ENCODE measurements around the gene ASB4. TPM values are rescaled to one million over a fixed set of nuclear protein-coding genes. Genes with fewer than 3 reads are reported as not detected.
"Not testable (repeated sequence)": the region's sequence is repeated elsewhere in the genome, so short reads cannot be mapped to it uniquely, and the experiment has no call there.

Gene ASB4
- not detected for total RNA-seq

DNA sequence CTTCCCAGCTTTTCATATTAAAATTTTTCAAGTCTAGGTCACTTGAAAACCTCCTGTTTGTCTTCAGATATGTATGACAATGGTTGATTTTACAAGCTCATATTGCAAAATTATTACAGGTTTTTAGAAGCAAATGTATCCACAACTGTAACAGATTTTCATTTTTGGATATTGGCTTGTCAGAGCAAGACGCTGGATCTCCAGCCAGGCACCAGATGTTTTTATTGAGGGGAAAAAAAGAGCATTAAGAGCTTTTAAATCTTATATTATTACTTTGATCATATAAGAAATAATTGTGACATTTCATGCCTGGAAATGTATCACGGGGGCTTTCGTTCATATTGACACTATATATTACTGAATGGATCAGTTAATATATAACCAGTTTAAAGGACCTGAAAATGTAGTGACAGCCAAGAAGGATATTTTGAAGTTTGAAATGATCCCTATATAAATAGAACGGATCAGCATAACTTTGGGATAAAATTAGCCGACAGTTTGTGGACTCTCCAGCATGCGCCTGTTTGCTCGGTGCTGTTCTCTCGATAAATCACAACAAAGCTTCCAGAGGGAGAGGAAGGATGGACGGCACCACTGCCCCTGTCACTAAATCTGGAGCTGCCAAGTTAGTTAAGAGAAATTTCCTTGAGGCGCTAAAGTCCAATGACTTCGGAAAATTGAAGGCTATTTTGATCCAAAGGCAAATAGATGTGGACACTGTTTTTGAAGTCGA is at the start of gene ASB4:
TSS of gene ASB4 (plus strand) at position 553 of the 733 bp plus-strand sequence. CDS start at position 582, 29 bp downstream.
- Mint-ChIP-seq H3K9me3 (ENCODE audit: low read depth) (no peaks in the 10 kb centered on the region), H3K27me3 (peaks cover 19% of the 10 kb centered on the region), H3K27ac (no peak within 1 kb of the TSS), H3K4me3 (no peak within 1 kb of the TSS), H3K4me1 (peaks cover under 1% of the 10 kb centered on the region), H3K36me3 (no peaks in the 10 kb centered on the region)
- ATAC-seq (no peak), DNase-seq (no peak)
- CTCF ChIA-PET: interaction anchor here (3.6 kb wide), 1 partner anchor 8 kb away, joined by 19 read pairs; no protein-coding TSS in a partner anchor

GRCh38 chr7:95436407-95436806 is 49.3 kb upstream of the ASB4 start:
- H3K4me3 Mint-ChIP-seq: no peak overlapping the region
- DNase-seq: no peak
- CTCF ChIA-PET: interaction anchor here (1.0 to 1.4 kb wide), 3 partner anchors 40 to 45 kb away, joined by 3 read pairs; partner anchors contain the start of gene PON3
- peaks cover 19% of the 10 kb centered on the region for H3K4me1 Mint-ChIP-seq
- peaks cover 5% of the 10 kb centered on the region for H3K27me3 Mint-ChIP-seq
- peaks cover 4% of the 10 kb centered on the region for H3K36me3 Mint-ChIP-seq
- no peak for ATAC-seq
- H3K9me3 Mint-ChIP-seq (ENCODE audit: low read depth): no peaks in the 10 kb centered on the region
- no peak overlapping the region for H3K27ac Mint-ChIP-seq

GRCh38 chr7:95440394-95441038 is 45.2 kb upstream of the ASB4 start:
- H3K36me3 Mint-ChIP-seq: no peaks in the 10 kb centered on the region
- H3K4me1 Mint-ChIP-seq: peaks cover 9% of the 10 kb centered on the region
- H3K27me3 Mint-ChIP-seq: peaks cover 5% of the 10 kb centered on the region
- DNase-seq (no peak), ATAC-seq (no peak)
- CTCF ChIA-PET: no interaction called here
- no peak overlapping the region for H3K4me3 Mint-ChIP-seq
- H3K9me3 Mint-ChIP-seq (ENCODE audit: low read depth): no peaks in the 10 kb centered on the region
- H3K27ac Mint-ChIP-seq: no peak overlapping the region

DNA sequence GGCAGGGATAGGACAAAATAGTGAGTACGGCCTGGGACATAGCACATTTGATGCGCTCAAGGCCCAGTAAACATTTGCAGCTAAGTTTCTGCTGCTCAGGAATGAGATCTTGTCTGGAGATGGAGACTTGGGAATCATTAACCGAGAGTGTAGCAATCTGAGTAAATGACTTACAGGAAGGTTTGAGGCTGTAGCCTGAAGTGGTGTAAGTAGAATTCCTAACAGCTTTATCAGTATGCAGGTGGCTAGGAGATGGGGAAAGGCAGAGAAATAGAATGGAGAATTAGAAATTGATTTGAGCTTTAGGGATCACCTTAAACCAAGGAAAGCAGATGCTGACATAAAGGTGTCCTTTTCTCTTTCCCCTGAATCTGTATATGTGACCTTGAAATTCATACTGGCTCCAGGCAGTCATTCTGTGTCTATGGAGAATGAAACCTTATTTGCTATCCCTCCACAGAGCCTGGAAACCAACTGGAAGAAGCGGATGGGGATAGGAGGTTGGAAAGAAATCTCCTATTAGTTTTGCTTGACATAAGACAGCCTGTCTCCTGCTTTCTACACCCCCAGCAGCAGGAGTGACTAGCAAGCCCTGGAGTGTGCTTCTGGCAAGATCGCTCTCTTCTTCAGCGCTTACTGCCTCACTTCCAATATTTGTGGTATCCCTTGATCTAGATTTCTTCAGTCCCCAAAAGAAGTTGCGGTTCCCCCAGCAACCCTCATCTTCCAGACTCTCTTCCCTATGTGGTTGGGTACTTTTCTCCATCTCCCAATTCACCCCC is 44.5 kb upstream of the ASB4 start:
- Mint-ChIP-seq H3K27me3 (peaks cover 5% of the 10 kb centered on the region), H3K4me1 (peaks cover 6% of the 10 kb centered on the region), H3K4me3 (no peak overlapping the region), H3K36me3 (no peaks in the 10 kb centered on the region), H3K27ac (no peak overlapping the region), H3K9me3 (ENCODE audit: low read depth) (no peaks in the 10 kb centered on the region)
- no peak for DNase-seq
- CTCF ChIA-PET: no interaction called here
- ATAC-seq: no peak

DNA sequence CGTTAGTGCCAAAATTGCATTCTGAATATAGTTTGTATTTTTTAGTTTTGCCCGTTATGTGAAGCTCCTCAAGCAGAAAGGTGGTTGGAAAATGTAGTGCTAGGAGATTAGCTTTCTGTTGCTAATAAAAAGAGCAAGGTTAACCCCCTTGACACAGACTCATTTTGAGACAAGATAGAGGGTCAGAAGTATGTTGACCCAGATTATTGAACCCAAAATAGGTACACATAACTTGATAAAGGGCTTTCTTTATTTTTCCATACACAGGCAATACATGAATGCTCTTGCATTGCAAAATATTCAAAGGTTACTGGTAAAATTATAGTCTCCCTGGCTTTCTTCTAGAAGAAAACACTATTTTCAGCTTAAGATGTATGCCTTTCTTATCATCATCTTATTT is 40.9 kb upstream of the ASB4 start:
- DNase-seq (no peak), ATAC-seq (no peak)
- Mint-ChIP-seq H3K4me1 (no peaks in the 10 kb centered on the region), H3K27ac (no peak overlapping the region), H3K4me3 (no peak overlapping the region), H3K9me3 (ENCODE audit: low read depth) (no peaks in the 10 kb centered on the region), H3K36me3 (no peaks in the 10 kb centered on the region), H3K27me3 (peaks cover 5% of the 10 kb centered on the region)
- CTCF ChIA-PET: interaction anchor here (1.2 to 2.1 kb wide), 3 partner anchors 8 to 67 kb away, joined by 3 to 6 read pairs (median 5); no protein-coding TSS in a partner anchor

DNA sequence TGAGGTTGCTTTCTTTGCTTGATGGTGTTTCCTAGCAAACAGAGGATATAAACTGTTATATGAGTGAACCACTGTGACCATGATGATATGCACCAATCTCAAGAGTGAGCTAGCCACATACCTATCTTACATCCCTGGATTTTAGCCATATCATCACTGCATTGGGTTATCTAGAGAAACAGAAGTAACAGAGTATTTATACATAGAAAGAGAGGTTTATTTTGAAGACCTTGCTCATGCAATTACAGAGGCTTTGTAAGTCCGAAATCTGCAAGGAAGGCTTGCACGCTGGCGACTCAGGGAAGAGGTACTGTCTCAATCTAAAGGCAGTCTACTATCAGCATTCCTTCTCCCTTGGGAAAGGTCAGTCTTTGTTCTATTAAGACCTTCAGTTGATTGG is 39.1 kb upstream of the ASB4 start:
- CTCF ChIA-PET: no interaction called here
- no peak overlapping the region for H3K4me3 Mint-ChIP-seq
- no peak overlapping the region for H3K27ac Mint-ChIP-seq
- peaks cover under 1% of the 10 kb centered on the region for H3K27me3 Mint-ChIP-seq
- no peaks in the 10 kb centered on the region for H3K36me3 Mint-ChIP-seq
- DNase-seq: no peak
- H3K9me3 Mint-ChIP-seq (ENCODE audit: low read depth): no peaks in the 10 kb centered on the region
- ATAC-seq: no peak
- no peaks in the 10 kb centered on the region for H3K4me1 Mint-ChIP-seq

DNA sequence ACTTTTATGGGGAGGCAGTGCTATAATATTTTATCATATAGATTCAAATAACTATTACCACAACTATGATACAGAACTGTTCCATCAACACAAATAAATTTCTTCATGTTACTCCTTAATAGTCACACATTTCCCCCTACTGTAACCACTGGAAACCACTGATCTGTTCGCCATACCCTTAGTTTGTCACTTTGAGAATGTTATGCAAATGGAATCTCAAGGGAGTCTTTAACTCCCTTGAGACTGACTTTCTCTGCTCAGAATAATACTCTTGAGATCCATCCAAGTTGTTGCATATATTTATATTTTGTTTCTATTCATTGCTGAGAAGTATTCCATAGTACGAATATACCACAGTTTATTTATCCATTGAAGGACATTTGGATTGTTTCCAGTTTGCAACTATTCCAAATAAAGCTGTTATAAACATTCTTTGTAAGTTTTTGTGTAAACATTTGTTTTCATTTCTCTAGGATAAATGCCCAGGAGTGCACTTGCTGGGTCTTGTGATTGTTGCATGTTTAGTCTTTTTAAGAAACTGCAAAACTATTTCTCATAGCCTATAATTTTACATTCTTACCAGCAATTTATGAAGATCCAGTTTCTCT is 31.2 kb upstream of the ASB4 start:
- Mint-ChIP-seq H3K27me3 (peaks cover 24% of the 10 kb centered on the region), H3K27ac (no peak overlapping the region), H3K36me3 (no peaks in the 10 kb centered on the region), H3K4me1 (no peaks in the 10 kb centered on the region), H3K4me3 (no peak overlapping the region), H3K9me3 (ENCODE audit: low read depth) (peaks cover 2% of the 10 kb centered on the region)
- no peak for ATAC-seq
- CTCF ChIA-PET: interaction anchor here (0.6 to 0.8 kb wide), 2 partner anchors 19 to 22 kb away, joined by 3 read pairs; no protein-coding TSS in a partner anchor
- no peak for DNase-seq

GRCh38 chr7:95457947-95458346 is 27.8 kb upstream of the ASB4 start:
- Mint-ChIP-seq H3K4me3 (no peak overlapping the region), H3K27ac (no peak overlapping the region), H3K9me3 (ENCODE audit: low read depth) (peaks cover 10% of the 10 kb centered on the region), H3K4me1 (no peaks in the 10 kb centered on the region), H3K27me3 (peaks cover 24% of the 10 kb centered on the region), H3K36me3 (peaks cover 4% of the 10 kb centered on the region)
- DNase-seq: no peak
- CTCF ChIA-PET: no interaction called here
- no peak for ATAC-seq

- H3K27ac Mint-ChIP-seq, ATAC-seq, DNase-seq, H3K4me1 Mint-ChIP-seq, CTCF ChIA-PET, H3K4me3 Mint-ChIP-seq, H3K36me3 Mint-ChIP-seq: not testable (repeated sequence)
- peaks cover 10% of the 10 kb centered on the region for H3K9me3 Mint-ChIP-seq (ENCODE audit: low read depth)
- H3K27me3 Mint-ChIP-seq: peaks cover 22% of the 10 kb centered on the region
Observed at GRCh38 chr7:95460653-95461052, 25.1 kb upstream of the ASB4 start.

- Mint-ChIP-seq H3K36me3 (peaks cover 1% of the 10 kb centered on the region), H3K27me3 (no peaks in the 10 kb centered on the region), H3K27ac (no peak overlapping the region), H3K9me3 (ENCODE audit: low read depth) (no peaks in the 10 kb centered on the region), H3K4me3 (no peak overlapping the region), H3K4me1 (peaks cover 9% of the 10 kb centered on the region)
- CTCF ChIA-PET: interaction anchor here (3.3 kb wide), 1 partner anchor 8 kb away, joined by 17 read pairs; no protein-coding TSS in a partner anchor
- ATAC-seq (no peak), DNase-seq (no peak)
Observed at GRCh38 chr7:95467912-95468607, 17.7 kb upstream of the ASB4 start.

- no peak overlapping the region for H3K4me3 Mint-ChIP-seq
- no peaks in the 10 kb centered on the region for H3K9me3 Mint-ChIP-seq (ENCODE audit: low read depth)
- CTCF ChIA-PET: no interaction called here
- DNase-seq (no peak), ATAC-seq (no peak)
- H3K27me3 Mint-ChIP-seq: peaks cover 3% of the 10 kb centered on the region
- H3K4me1 Mint-ChIP-seq: peaks cover 9% of the 10 kb centered on the region
- no peaks in the 10 kb centered on the region for H3K36me3 Mint-ChIP-seq
- H3K27ac Mint-ChIP-seq: no peak overlapping the region
Observed at GRCh38 chr7:95469187-95469586, 16.6 kb upstream of the ASB4 start.

DNA sequence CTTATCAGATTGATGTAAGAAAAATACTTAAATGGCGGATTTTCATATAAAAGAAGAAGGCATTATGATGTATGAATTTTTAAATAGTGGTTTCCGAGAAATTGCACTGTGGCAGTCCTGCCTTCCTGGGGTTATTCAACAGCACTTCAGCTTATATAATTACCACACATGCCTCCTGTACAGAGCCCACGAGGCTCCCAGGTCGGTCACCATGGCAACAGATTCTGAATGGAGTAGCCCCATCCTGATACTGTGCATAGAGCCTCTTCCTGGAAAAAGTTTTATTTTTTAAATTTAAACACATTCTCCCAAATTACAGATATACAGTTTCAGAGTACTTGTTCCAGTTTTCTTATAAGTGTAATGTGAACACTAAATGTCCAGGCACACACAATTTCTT is 15.9 kb upstream of the ASB4 start:
- Mint-ChIP-seq H3K9me3 (ENCODE audit: low read depth) (no peaks in the 10 kb centered on the region), H3K27me3 (peaks cover 3% of the 10 kb centered on the region), H3K4me1 (peaks cover 9% of the 10 kb centered on the region), H3K36me3 (no peaks in the 10 kb centered on the region), H3K4me3 (no peak overlapping the region), H3K27ac (no peak overlapping the region)
- CTCF ChIA-PET: no interaction called here
- DNase-seq: no peak
- ATAC-seq: no peak

DNA sequence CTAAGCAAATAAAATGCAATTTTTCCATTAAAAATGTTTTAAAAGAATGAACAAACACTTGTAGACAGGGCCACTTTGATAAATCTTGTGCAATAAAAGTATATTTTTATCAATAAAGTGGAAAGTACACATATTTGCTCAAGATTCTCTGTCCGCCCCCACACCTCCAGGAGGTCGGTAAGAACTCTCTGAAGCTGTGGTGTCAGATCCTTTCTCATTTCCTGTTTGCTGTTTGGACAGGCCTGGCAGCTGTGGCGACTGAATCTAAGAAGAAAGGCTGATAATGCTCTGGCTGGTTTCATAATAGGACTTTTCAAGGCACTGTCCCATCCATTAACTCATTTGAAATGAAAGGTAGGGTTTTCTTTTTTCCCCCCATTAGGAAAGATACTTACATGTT is 15.3 kb upstream of the ASB4 start:
- Mint-ChIP-seq H3K4me3 (no peak overlapping the region), H3K4me1 (peaks cover 9% of the 10 kb centered on the region), H3K36me3 (no peaks in the 10 kb centered on the region), H3K27me3 (peaks cover 3% of the 10 kb centered on the region), H3K27ac (no peak overlapping the region), H3K9me3 (ENCODE audit: low read depth) (no peaks in the 10 kb centered on the region)
- ATAC-seq (no peak), DNase-seq (no peak)
- CTCF ChIA-PET: no interaction called here
